Smooth muscle cell (in vitro differentiated cells): ENCODE results near the gene RFX3. TPM values are rescaled to one million over a fixed set of nuclear protein-coding genes. Genes with fewer than 3 reads are reported as not detected.

Source experiments
- DNase-seq: peaks from one replicate; lab custom pipeline; 2025; ENCODE audit not compliant: unreplicated experiment; lab: John Stamatoyannopoulos, UW
- H2AFZ ChIP-seq: fragments of 200-600 bp; sonication (generic); 2 replicates; pipeline ENCODE4 v1.6.0; 2016; ENCODE audit warnings: antibody characterized with exemption, low read depth, mild to moderate bottlenecking
- H3F3A ChIP-seq: fragments of 200-600 bp; sonication (generic); 2 replicates; pipeline ENCODE4 v1.6.0; 2017; ENCODE audit warnings: antibody characterized with exemption, low read depth
- H3K27ac ChIP-seq: fragments of 200-600 bp; sonication (generic); 2 replicates; pipeline ENCODE4 v1.5.1; 2016; ENCODE audit warnings: low read depth, mild to moderate bottlenecking
- H3K27me3 ChIP-seq: fragments of 200-600 bp; sonication (generic); 2 replicates; pipeline ENCODE4 v1.6.1; 2016; ENCODE audit warnings: low read depth, mild to moderate bottlenecking
- H3K36me3 ChIP-seq: fragments of 200-600 bp; sonication (generic); 2 replicates; pipeline ENCODE4 v1.5.1; 2016; ENCODE audit warnings: low read depth
- H3K4me1 ChIP-seq: fragments of 200-600 bp; sonication (generic); 2 replicates; pipeline ENCODE4 v1.5.1; 2016; ENCODE audit warnings: low read depth
- H3K4me2 ChIP-seq: fragments of 200-600 bp; sonication (generic); 2 replicates; pipeline ENCODE4 v1.6.0; 2016; ENCODE audit warnings: mild to moderate bottlenecking
- H3K4me3 ChIP-seq: fragments of 200-600 bp; sonication (generic); 2 replicates; pipeline ENCODE4 v1.5.1; 2016; ENCODE audit warnings: mild to moderate bottlenecking
- H3K79me2 ChIP-seq: fragments of 200-600 bp; sonication (generic); 2 replicates; pipeline ENCODE4 v1.6.0; 2016; ENCODE audit warnings: low read depth, mild to moderate bottlenecking
- H3K9ac ChIP-seq: fragments of 200-600 bp; sonication (generic); 2 replicates; pipeline ENCODE4 v1.6.0; 2016; ENCODE audit warnings: low read depth
- H3K9me3 ChIP-seq: fragments of 200-600 bp; sonication (generic); replicated peaks from 2 replicates; pipeline ENCODE4 v1.5.1; 2016; ENCODE audit warnings: low read depth
- H4K20me1 ChIP-seq: fragments of 200-600 bp; sonication (generic); 2 replicates; pipeline ENCODE4 v1.6.0; 2016; ENCODE audit warnings: low read depth
- CTCF ChIP-seq: fragments of 200-600 bp; sonication (generic); IDR thresholded peaks from 2 replicates; pipeline ENCODE4 v1.5.1; 2017; ENCODE audit warnings: borderline replicate concordance, mild to moderate bottlenecking, antibody characterized with exemption; ENCODE audit not compliant: insufficient read depth, poor library complexity, severe bottlenecking
- WGBS: methylation state at CpG from one replicate; pipeline ENCODE4 v1.1.7; 2016; ENCODE audit warnings: low lambda C conversion rate; 5-methylcytosine and 5-hydroxymethylcytosine counted together
- polyA plus RNA-seq: library from polyadenylated mRNA; unstranded; fragments of >200 nt; fragmentation: Nextera tagmentation; extraction: Ambion mirVana; gene quantifications from 2 replicates; pipeline ENCODE4 v1.2.1, GENCODE V29; 2016
- total RNA-seq: library from RNA; depleted of rRNA; stranded (reverse); fragments of >200 nt; gene quantifications from 2 replicates; pipeline ENCODE4 v1.2.3, GENCODE V29; 2014

The RFX3 gene
- total and polyA plus RNA-seq, 2 experiments from 2014 or later, result 4.4 to 14.1 TPM

- Histone ChIP-seq H3K4me2 (peak overlapping the region; percentile 93), H3K4me3 (peak overlapping the region; percentile 79), H3K27me3 (no peaks in the 10 kb centered on the region), H4K20me1 (no peaks in the 10 kb centered on the region), H3K36me3 (no peaks in the 10 kb centered on the region), H3K9me3 (no peaks in the 10 kb centered on the region), H3F3A (no peaks in the 10 kb centered on the region), H2AFZ (peak overlapping the region; percentile 86), H3K4me1 (peaks cover 39% of the 10 kb centered on the region), H3K27ac (peak overlapping the region; percentile 100), H3K9ac (peak overlapping the region; percentile 100), H3K79me2 (peaks cover 58% of the 10 kb centered on the region)
- WGBS, result 17% methylated on average over 19 of the region's 19 CpGs
- no peak for DNase-seq
- TF ChIP-seq CTCF, result no peak
Measured at GRCh38 chr9:3526997-3527940, 1.5 kb upstream of the RFX3 start.

- H3F3A ChIP-seq, result no peaks in the 10 kb centered on the region
- peak overlapping the region; percentile 100 for H3K9ac ChIP-seq
- H3K27me3 ChIP-seq, result no peaks in the 10 kb centered on the region
- peaks cover 67% of the 10 kb centered on the region for H3K79me2 ChIP-seq
- H3K9me3 ChIP-seq, result no peaks in the 10 kb centered on the region
- peaks cover 47% of the 10 kb centered on the region for H3K4me1 ChIP-seq
- TF ChIP-seq CTCF, result no peak
- peak overlapping the region; percentile 79 for H3K4me3 ChIP-seq
- peak overlapping the region; percentile 100 for H3K27ac ChIP-seq
- DNase-seq, result peak; percentile 92
- H4K20me1 ChIP-seq, result no peaks in the 10 kb centered on the region
- peak overlapping the region; percentile 86 for H2AFZ ChIP-seq
- H3K36me3 ChIP-seq, result no peaks in the 10 kb centered on the region
- peak overlapping the region; percentile 93 for H3K4me2 ChIP-seq
- 1% methylated on average over 72 of the region's 74 CpGs for WGBS
Measured at GRCh38 chr9:3526165-3526996, 580 bp upstream of the RFX3 start.

DNA sequence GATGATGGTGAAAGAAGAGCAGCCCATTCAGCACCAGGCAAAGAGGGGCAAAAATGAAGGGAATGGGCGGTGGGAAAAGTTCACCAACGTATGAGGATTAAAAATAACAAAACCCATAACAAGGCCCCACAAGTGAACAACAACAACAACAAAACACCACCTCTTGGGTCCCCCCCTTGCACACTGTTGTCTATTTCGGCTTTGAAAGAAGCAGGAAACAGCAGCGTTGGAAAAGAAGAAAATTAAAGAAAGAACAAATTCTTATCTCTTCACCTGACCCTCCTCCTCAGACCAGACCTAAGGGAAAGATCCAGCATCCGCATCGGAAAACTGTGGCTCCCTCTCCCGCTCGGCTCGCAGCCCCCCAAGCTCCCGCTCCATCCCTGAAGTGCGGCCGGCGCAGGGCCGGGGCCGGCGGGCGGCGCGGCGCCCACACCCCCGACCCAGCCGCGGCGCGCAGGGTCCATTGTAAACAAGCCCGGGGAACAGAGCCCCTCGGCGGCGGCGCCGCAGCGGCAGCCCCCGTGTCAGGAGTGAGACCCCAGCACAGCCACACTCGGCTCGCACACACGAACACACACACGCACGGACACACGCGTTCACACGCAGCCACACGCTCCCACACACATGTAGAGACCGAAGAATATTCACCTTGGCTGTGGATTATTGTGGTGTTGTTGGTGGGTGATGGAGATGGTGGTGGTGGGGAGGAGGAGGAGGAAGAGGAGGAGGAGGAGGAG is 535 bp downstream of the RFX3 start:
- Histone ChIP-seq H3K4me1 (peaks cover 50% of the 10 kb centered on the region), H3K4me2 (peak overlapping the region; percentile 93), H3K27ac (peak overlapping the region; percentile 100), H3K9me3 (no peaks in the 10 kb centered on the region), H2AFZ (peak overlapping the region; percentile 59), H4K20me1 (no peaks in the 10 kb centered on the region), H3K4me3 (peak overlapping the region; percentile 79), H3K27me3 (no peaks in the 10 kb centered on the region), H3K36me3 (no peaks in the 10 kb centered on the region), H3K79me2 (peaks cover 78% of the 10 kb centered on the region), H3K9ac (peak overlapping the region; percentile 100), H3F3A (no peaks in the 10 kb centered on the region)
- WGBS, result 1% methylated on average over 41 of the region's 43 CpGs
- no peak for TF ChIP-seq CTCF
- DNase-seq, result peak; percentile 50
